DOHH2 (cell line): ENCODE measurements around the gene SLC6A6.

Experiments
- CTCF ChIP-seq: fragments of 200-600 bp; sonication (generic); IDR thresholded peaks from one replicate; pipeline ENCODE4 v1.5.1; 2014; ENCODE audit warnings: antibody characterized with exemption, mild to moderate bottlenecking, low read depth, low read length; ENCODE audit not compliant: poor library complexity, severe bottlenecking
- EZH2phosphoT487 ChIP-seq: fragments of 200-600 bp; sonication (generic); IDR thresholded peaks from 2 replicates; pipeline ENCODE4 v1.6.1; 2017; ENCODE audit warnings: borderline replicate concordance, mild to moderate bottlenecking, antibody characterized with exemption, low read length, moderate library complexity, mixed read lengths

GRCh38 chr3:14494973-14495300 is 92.5 kb downstream of the SLC6A6 start:
- TF ChIP-seq CTCF (no peak), EZH2phosphoT487 (no peak)
